ENCODE results near the gene SLC35E3. TPM values are rescaled to one million over a fixed set of nuclear protein-coding genes. Genes with fewer than 3 reads are reported as not detected.
"Not testable (repeated sequence)": the region's sequence is repeated elsewhere in the genome, so short reads cannot be mapped to it uniquely, and the experiment has no call there.

Gene SLC35E3
- total RNA-seq, 5 donors from 2014 or later (not counting 1 experiment from before 2014, with no cell fraction given): 6.4 to 10.8 (median 9.7) TPM

GRCh38 chr12:68815928-68816800 lies 70.2 kb downstream of the SLC35E3 start:
- Mint-ChIP-seq H3K36me3 (peaks cover 46% of the 10 kb centered on the region), H3K9me3 (no peaks in the 10 kb centered on the region), H3K4me1 (peaks cover 44 to 57% (median 49%) of the 10 kb centered on the region in 3 donors), H3K27ac (peak overlapping the region; percentile 71 to 80), H3K4me3 (no peak overlapping the region), H3K27me3 (no peaks in the 10 kb centered on the region)
- H3K27ac ChIP-seq (ENCODE audit: low read length): no peak overlapping the region
- H3K4me3 ChIP-seq (ENCODE audit: control insufficient read depth in 1 of 2, extremely low read depth in 1 of 2, low read length in 1 of 2): no peak overlapping the region
- no peaks in the 10 kb centered on the region for H3K27me3 ChIP-seq (replicated peaks in 1 of 2; ENCODE audit: control insufficient read depth in 2 of 2, extremely low read depth in 1 of 2, insufficient read depth in 2 of 2, low read length in 1 of 2)
- CTCF ChIA-PET: interaction anchor here (0.6 to 3.4 kb wide), 7 partner anchors 9 to 1466 kb away, joined by 4 to 12 read pairs (median 5); partner anchors contain the start of gene MDM2 (in 1 of the 2)
- H3K36me3 ChIP-seq (ENCODE audit: control insufficient read depth in 2 of 2, extremely low read depth in 1 of 2, insufficient read depth in 1 of 2, low read length in 1 of 2): peaks cover 6 to 66% of the 10 kb centered on the region in 2 donors
- ATAC-seq (replicated peaks in 1 of 4) (no peak), DNase-seq (no peak)
- H3K4me1 ChIP-seq (ENCODE audit: control insufficient read depth in 1 of 2, extremely low read depth in 1 of 2, insufficient read depth in 2 of 2, low read length in 2 of 2): peaks cover 5 to 8% of the 10 kb centered on the region in 2 experiments
- POLR2A ChIA-PET: interaction anchor here (0.6 to 0.7 kb wide), 4 partner anchors 8 to 1514 kb away, joined by 3 to 10 read pairs (median 6); no protein-coding TSS in a partner anchor
- H3K9me3 ChIP-seq: no peaks in the 10 kb centered on the region
- no CpG with 5 or more reads among the region's 8 CpGs for WGBS (ENCODE audit: insufficient coverage)

GRCh38 chr12:68819481-68819880 lies 73.5 kb downstream of the SLC35E3 start:
- Histone ChIP-seq H3K4me1 (ENCODE audit: control insufficient read depth in 1 of 2, extremely low read depth in 1 of 2, insufficient read depth in 2 of 2, low read length in 2 of 2) (peaks cover 2 to 13% of the 10 kb centered on the region in 2 experiments), H3K36me3 (ENCODE audit: control insufficient read depth in 2 of 2, extremely low read depth in 1 of 2, insufficient read depth in 1 of 2, low read length in 1 of 2) (peaks cover 4 to 73% of the 10 kb centered on the region in 2 donors)
- not testable (repeated sequence) for H3K27me3 ChIP-seq (replicated peaks in 1 of 2; ENCODE audit: control insufficient read depth in 2 of 2, extremely low read depth in 1 of 2, insufficient read depth in 2 of 2, low read length in 1 of 2); H3K9me3 ChIP-seq; DNase-seq; H3K4me3 Mint-ChIP-seq; H3K27ac ChIP-seq (ENCODE audit: low read length); ATAC-seq (replicated peaks in 1 of 4); H3K4me3 ChIP-seq (ENCODE audit: control insufficient read depth in 1 of 2, extremely low read depth in 1 of 2, low read length in 1 of 2); H3K27ac Mint-ChIP-seq; H3K27me3 Mint-ChIP-seq; H3K9me3 Mint-ChIP-seq
- POLR2A ChIA-PET: interaction anchor here (0.6 to 0.9 kb wide), 3 partner anchors 10 to 92 kb away, joined by 3 to 12 read pairs (median 3); no protein-coding TSS in a partner anchor
- Mint-ChIP-seq H3K36me3 (peaks cover 53% of the 10 kb centered on the region), H3K4me1 (peaks cover 22 to 41% (median 39%) of the 10 kb centered on the region in 3 donors)
- CTCF ChIA-PET: interaction anchor here (0.5 to 1.7 kb wide), 7 partner anchors 9 to 258 kb away, joined by 3 to 14 read pairs (median 6); partner anchors contain the start of gene MDM2 (in 1 of the 2)
- no CpG with 5 or more reads among the region's 13 CpGs for WGBS (ENCODE audit: insufficient coverage)

GRCh38 chr12:68821357-68822188 lies 75.6 kb downstream of the SLC35E3 start:
- 82% methylated on average over 2 of the region's 6 CpGs for WGBS (ENCODE audit: insufficient coverage)
- Mint-ChIP-seq H3K4me1 (peaks cover 6 to 31% (median 26%) of the 10 kb centered on the region in 3 donors), H3K27ac (peak overlapping the region; percentile 75 to 79), H3K9me3 (no peaks in the 10 kb centered on the region), H3K4me3 (no peak overlapping the region), H3K36me3 (peaks cover 51% of the 10 kb centered on the region), H3K27me3 (no peaks in the 10 kb centered on the region)
- ATAC-seq (replicated peaks in 1 of 4): no peak
- Histone ChIP-seq H3K27me3 (replicated peaks in 1 of 2; ENCODE audit: control insufficient read depth in 2 of 2, extremely low read depth in 1 of 2, insufficient read depth in 2 of 2, low read length in 1 of 2) (no peaks in the 10 kb centered on the region), H3K36me3 (ENCODE audit: control insufficient read depth in 2 of 2, extremely low read depth in 1 of 2, insufficient read depth in 1 of 2, low read length in 1 of 2) (peaks cover 9 to 76% of the 10 kb centered on the region in 2 donors), H3K27ac (ENCODE audit: low read length) (peak overlapping the region; percentile 10), H3K4me3 (ENCODE audit: control insufficient read depth in 1 of 2, extremely low read depth in 1 of 2, low read length in 1 of 2) (no peak overlapping the region), H3K9me3 (no peaks in the 10 kb centered on the region), H3K4me1 (ENCODE audit: control insufficient read depth in 1 of 2, extremely low read depth in 1 of 2, insufficient read depth in 2 of 2, low read length in 2 of 2) (peaks cover 0 to 13% of the 10 kb centered on the region in 2 experiments)
- DNase-seq: no peak
- ChIA-PET POLR2A (interaction anchor here in 1 of 2 donors (0.6 kb wide), 1 partner anchor 427 kb away, joined by 3 read pairs; no protein-coding TSS in a partner anchor), CTCF (interaction anchor here (0.7 to 1.7 kb wide), 5 partner anchors 9 to 536 kb away, joined by 3 to 7 read pairs (median 3); no protein-coding TSS in a partner anchor)

DNA sequence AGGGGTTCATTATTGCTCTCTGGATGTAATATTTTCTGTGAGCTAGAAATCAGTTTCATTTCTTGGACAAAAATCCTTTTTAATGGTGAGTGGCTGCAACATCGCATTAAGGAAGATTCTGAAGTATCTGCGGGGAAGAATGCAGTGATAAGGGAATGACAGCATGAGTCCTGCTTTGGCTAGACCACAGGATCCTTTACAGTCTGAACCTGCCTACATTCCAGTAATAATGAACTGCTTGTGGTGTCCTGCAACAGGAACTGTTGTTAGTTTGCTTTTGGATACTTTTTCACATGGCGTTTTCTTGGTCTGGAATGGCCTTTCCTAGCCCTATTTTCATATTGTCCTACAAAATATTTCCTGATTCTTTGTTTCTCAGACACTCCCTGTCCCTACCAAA lies 77.7 kb downstream of the SLC35E3 start:
- H3K4me1 Mint-ChIP-seq: peaks cover 6 to 38% (median 32%) of the 10 kb centered on the region in 3 donors
- no peak for DNase-seq
- H3K9me3 ChIP-seq: no peaks in the 10 kb centered on the region
- ATAC-seq (replicated peaks in 1 of 4): no peak
- no peaks in the 10 kb centered on the region for H3K27me3 Mint-ChIP-seq
- peaks cover 9 to 82% of the 10 kb centered on the region in 2 donors for H3K36me3 ChIP-seq (ENCODE audit: control insufficient read depth in 2 of 2, extremely low read depth in 1 of 2, insufficient read depth in 1 of 2, low read length in 1 of 2)
- ChIA-PET POLR2A (interaction anchor here in 1 of 2 donors (0.6 kb wide), 1 partner anchor 8 kb away, joined by 10 read pairs; no protein-coding TSS in a partner anchor), CTCF (no interaction called here)
- peaks cover 51% of the 10 kb centered on the region for H3K36me3 Mint-ChIP-seq
- no peak overlapping the region for H3K27ac ChIP-seq (ENCODE audit: low read length)
- 96% methylated on average over 3 of the region's 3 CpGs for WGBS (ENCODE audit: insufficient coverage)
- no peaks in the 10 kb centered on the region for H3K9me3 Mint-ChIP-seq
- H3K4me1 ChIP-seq (ENCODE audit: control insufficient read depth in 1 of 2, extremely low read depth in 1 of 2, insufficient read depth in 2 of 2, low read length in 2 of 2): peaks cover 0 to 12% of the 10 kb centered on the region in 2 experiments
- no peak overlapping the region for H3K4me3 Mint-ChIP-seq
- H3K4me3 ChIP-seq (ENCODE audit: control insufficient read depth in 1 of 2, extremely low read depth in 1 of 2, low read length in 1 of 2): no peak overlapping the region
- peak overlapping the region; percentile 46 to 59 for H3K27ac Mint-ChIP-seq
- H3K27me3 ChIP-seq (replicated peaks in 1 of 2; ENCODE audit: control insufficient read depth in 2 of 2, extremely low read depth in 1 of 2, insufficient read depth in 2 of 2, low read length in 1 of 2): no peaks in the 10 kb centered on the region

- Histone ChIP-seq H3K36me3 (ENCODE audit: control insufficient read depth in 2 of 2, extremely low read depth in 1 of 2, insufficient read depth in 1 of 2, low read length in 1 of 2) (peaks cover 9 to 81% of the 10 kb centered on the region in 2 donors), H3K27me3 (replicated peaks in 1 of 2; ENCODE audit: control insufficient read depth in 2 of 2, extremely low read depth in 1 of 2, insufficient read depth in 2 of 2, low read length in 1 of 2) (no peaks in the 10 kb centered on the region), H3K27ac (ENCODE audit: low read length) (no peak overlapping the region), H3K4me3 (ENCODE audit: control insufficient read depth in 1 of 2, extremely low read depth in 1 of 2, low read length in 1 of 2) (no peak overlapping the region), H3K9me3 (no peaks in the 10 kb centered on the region), H3K4me1 (ENCODE audit: control insufficient read depth in 1 of 2, extremely low read depth in 1 of 2, insufficient read depth in 2 of 2, low read length in 2 of 2) (peaks cover 0 to 10% of the 10 kb centered on the region in 2 experiments)
- H3K4me3 Mint-ChIP-seq: no peak overlapping the region
- peak overlapping the region in 1 of 2 donors; percentile 29 for H3K27ac Mint-ChIP-seq
- DNase-seq (no peak), ATAC-seq (replicated peaks in 1 of 4) (no peak)
- H3K36me3 Mint-ChIP-seq: peaks cover 49% of the 10 kb centered on the region
- no peaks in the 10 kb centered on the region for H3K27me3 Mint-ChIP-seq
- H3K9me3 Mint-ChIP-seq: no peaks in the 10 kb centered on the region
- CTCF ChIA-PET: no interaction called here
- H3K4me1 Mint-ChIP-seq: peaks cover 6 to 35% (median 30%) of the 10 kb centered on the region in 3 donors
- POLR2A ChIA-PET: interaction anchor here (0.6 to 0.7 kb wide), 2 partner anchors 9 to 11 kb away, joined by 4 to 10 read pairs; no protein-coding TSS in a partner anchor
- no CpG with 5 or more reads among the region's 5 CpGs for WGBS (ENCODE audit: insufficient coverage)
Measured at GRCh38 chr12:68824131-68824530, 78.2 kb downstream of the SLC35E3 start.
